Stimulated activated CD4-positive, alpha-beta T cell treated with anti-CD3 and anti-CD28 coated beads, Interleukin-1b, Interleukin-23, amount 100 ng/mL, for 1 hour (primary cell): ENCODE measurements around the gene LY6G6D.

ENCODE experiments used
- DNase-seq, 2 donors: peaks; one replicate each; pipeline ENCODE4 v3.0.0-alpha.2; 2020; ENCODE audit warnings: low read depth in 2 of 2

LY6G6D gene, protein sequence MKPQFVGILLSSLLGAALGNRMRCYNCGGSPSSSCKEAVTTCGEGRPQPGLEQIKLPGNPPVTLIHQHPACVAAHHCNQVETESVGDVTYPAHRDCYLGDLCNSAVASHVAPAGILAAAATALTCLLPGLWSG

DNA sequence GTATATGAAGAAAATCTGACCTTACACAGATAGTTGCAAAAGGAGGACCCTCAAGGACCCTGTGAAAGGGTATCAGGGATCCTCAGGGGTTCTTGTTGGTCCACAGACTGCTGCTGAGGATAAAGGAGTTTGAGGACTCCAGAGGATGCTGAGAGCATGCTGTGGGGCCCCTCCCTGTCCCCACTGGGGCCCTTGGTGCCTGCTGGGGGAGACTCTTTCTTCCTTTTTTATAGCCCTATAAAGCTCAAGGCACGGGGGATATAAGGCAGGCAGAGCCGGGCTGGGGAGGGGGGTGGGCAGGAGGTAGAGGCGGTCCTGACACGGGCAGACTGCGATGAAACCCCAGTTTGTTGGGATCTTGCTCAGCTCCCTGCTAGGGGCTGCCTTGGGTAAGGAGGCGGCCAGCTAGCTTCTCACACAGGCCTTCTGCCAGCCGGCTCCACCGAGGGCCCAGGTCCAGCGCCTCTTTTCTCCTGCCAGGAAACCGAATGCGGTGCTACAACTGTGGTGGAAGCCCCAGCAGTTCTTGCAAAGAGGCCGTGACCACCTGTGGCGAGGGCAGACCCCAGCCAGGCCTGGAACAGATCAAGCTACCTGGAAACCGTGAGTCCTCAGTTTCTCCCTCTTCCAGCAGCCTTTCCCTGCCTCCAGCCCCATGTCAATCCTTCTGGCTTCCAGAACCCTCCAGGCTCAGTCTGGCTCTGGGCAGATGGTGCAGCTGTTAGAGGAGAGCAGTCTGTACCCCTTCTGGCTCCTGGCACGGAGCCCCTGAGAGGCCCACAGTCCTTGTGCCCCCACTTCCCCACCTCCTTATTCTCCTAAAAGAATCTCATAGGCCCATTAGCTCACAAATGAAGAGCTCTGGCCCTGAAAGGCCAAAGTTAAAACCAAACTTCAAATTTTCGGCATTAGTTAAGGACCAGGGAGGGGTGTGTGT lies at the start of gene LY6G6D:
TSS of gene LY6G6D (plus strand) at position 327 of the 937 bp plus-strand sequence. CDS start at position 335, 8 bp downstream.
- DNase-seq, result no peak

DNA sequence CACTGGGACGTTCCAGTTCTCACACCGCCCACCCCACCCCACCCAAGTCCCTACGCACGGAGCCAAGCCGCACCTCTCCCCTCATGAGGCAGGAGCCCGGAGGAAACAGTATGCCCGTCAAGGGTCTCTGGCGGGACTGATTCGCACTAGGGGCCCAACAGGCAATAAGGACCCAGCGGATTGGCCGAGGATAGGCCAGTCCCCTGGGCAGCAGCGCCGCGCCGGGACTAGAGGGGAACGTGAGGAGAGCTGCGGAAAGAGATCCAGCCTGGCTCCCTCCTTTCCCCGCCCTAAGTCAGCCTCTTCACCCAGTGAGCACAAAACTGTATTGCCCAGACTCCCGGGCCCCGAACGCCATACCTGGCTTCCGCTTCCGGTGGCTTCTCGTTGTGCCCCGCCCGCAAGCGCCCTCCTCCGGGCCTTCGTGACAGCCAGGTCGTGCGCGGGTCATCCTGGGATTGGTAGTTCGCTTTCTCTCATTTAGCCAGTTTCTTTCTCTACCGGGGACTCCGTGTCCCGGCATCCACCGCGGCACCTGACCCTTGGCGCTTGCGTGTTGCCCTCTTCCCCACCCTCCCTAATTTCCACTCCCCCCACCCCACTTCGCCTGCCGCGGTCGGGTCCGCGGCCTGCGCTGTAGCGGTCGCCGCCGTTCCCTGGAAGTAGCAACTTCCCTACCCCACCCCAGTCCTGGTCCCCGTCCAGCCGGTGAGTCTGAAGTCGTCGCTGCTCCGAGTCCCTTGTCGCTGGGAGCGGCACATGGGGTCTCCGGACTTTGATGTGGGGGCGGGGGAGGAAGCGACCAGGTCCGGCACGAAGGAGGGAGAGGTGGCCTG lies 49.4 kb upstream of the LY6G6D start, which contains the start of gene CSNK2B:
TSS of gene CSNK2B (plus strand) at position 580 of the 836 bp plus-strand sequence. CDS start 752 bp downstream, outside the sequence.
- DNase-seq, result peak; percentile 91 to 96

DNA sequence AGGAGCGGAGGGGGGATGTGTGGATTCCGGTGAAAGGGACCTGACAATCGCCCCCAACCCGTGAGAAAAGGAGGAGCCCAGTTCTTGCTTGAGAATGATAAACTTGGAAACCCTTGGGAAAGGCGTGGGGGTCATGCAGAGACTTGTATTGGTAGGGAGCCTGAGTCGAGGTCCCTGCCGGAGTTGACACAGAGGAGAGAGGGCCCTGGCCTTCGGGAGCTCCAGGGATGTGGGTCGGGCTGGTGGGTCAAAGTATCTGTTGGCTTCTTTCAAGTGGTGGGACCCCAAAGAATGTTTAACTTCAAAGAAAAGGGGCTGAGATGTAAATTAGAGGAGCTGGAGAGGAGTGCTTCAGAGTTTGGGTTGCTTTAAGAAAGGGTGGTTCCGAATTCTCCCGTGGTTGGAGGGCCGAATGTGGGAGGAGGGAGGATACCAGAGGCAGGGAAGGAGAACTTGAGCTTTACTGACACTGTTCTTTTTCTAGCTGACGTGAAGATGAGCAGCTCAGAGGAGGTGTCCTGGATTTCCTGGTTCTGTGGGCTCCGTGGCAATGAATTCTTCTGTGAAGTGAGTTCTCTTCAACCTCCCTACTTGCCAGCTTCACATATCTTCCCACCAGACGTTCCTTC lies 48.7 kb upstream of the LY6G6D start:
- DNase-seq, result no peak

DNA sequence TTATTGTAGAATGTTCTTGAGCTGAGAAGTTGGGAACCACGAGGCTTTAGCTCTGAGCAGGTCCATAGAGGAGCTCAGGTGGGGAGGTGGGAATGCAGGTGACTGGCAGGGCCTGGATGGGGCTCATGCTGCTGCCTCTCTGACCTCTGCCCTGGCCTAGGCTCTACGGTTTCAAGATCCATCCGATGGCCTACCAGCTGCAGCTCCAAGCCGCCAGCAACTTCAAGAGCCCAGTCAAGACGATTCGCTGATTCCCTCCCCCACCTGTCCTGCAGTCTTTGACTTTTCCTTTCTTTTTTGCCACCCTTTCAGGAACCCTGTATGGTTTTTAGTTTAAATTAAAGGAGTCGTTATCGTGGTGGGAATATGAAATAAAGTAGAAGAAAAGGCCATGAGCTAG lies 45.5 kb upstream of the LY6G6D start, which contains the start of gene LY6G5B:
TSS of gene LY6G5B (plus strand) at position 301 of the 400 bp plus-strand sequence. CDS start 975 bp downstream, outside the sequence.
- no peak for DNase-seq

DNA sequence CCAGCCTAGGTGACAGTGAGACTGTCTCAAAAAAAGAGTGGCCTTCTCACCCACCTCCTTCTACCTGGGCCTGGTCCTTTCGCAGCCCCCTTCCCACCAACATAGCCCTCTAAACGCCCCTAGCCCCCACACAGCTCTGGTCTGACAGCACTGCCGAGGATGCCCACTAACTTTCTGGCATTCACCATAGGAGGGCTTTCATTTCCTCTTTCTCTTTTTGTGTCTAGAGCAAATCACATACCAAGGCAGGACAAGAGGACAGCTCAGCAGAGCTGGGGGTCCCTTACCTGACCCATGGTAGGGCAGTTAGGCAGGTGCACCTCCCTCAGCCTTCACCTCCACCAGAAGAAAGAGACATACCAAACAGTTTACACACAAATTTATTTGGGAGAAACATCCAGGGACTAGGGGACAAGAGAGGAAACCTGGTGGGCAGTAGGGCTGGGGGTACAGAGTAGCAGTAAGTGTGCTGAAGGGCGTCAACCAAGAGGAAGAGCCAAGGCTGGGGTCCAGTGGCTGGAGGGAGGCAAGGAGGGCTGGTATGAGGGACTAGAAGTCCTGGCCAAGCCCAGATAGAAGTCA lies 38.7 kb upstream of the LY6G6D start:
- no peak for DNase-seq

DNA sequence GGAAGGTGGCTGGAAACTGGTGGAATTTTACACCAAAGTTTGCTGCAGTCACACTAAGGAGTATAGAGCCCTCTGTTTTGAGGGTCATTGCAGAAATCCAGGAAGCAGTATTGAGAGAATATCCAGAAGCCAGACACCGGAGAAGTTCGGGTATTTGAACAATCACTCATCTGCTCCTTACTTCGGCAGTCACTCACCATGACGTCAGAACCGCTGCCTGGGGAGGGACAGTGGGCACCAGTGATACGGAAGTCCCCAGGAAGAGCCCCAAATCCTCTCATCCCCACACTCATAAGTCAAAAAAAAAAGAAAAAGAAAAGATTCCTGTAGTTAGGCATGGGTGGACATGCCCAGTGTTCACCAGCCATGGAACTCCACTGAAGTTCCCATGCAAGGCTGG lies 38.2 kb upstream of the LY6G6D start:
- DNase-seq, result no peak

DNA sequence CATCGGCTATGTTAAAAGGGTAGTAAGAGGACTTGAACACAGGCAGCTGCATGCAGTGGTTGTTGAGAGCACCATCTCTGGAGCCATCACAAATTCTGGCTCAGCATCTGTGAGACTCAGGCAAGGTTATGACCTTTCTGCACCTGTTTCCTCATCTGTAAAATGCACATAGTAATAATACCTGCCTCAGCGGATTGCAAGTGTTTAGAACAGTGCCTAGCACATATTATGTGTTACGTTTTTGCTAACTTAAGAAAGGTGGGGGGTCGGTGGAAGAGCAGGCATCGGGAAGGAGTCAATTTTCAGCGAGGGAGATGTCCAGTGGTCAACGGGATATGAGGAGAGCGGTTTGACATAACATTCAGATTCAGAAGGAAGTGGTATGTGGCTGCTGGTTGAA lies 37.2 kb upstream of the LY6G6D start:
- no peak for DNase-seq

DNA sequence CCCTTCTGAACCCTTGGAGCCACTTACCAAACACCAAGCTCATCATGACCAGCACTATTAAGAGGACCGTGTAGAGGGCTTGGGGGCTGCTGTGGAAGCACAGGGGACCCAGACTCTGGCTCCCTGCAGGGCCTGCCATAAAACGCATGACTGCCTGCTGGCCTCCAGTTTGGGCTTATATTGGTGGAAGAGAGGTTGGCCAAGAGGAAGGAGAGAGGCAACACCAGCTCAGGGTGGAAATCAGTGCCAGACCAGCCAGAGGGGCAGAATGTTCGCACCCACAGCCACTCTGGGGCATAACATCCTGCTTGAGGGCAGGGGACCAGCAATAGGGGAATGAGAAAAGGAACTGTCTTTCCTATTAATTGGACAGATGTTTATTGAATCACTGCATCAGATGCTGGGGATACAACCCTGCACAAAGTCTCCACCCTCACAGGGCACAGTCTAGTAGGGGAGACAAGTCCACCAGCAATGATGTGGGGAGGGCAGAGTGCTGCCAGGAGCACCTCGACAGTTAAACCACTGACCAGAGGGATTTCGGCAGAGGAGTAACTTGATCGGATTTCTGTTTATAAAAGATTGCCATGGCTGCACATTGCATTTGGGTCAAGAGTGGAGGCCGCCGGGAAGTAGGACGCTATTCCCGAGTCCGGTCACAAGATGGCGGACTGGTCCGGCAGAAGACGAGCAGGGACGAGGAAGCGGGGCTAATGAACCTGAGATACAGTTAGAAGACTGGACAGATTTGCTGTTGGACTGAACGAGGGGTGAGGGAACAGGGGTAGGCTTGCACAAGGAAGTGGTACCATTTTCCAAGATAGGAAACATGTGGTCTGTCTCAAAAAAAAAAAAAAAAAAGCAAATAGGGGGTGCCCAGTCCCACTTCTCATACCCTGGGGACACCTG lies 34.7 kb upstream of the LY6G6D start, which contains the start of gene LY6G5C:
TSS of gene LY6G5C (minus strand) at position 842 of the 909 bp plus-strand sequence. CDS start at position 148, 694 bp downstream.
- peak in 1 of 2 donors; percentile 35 for DNase-seq

DNA sequence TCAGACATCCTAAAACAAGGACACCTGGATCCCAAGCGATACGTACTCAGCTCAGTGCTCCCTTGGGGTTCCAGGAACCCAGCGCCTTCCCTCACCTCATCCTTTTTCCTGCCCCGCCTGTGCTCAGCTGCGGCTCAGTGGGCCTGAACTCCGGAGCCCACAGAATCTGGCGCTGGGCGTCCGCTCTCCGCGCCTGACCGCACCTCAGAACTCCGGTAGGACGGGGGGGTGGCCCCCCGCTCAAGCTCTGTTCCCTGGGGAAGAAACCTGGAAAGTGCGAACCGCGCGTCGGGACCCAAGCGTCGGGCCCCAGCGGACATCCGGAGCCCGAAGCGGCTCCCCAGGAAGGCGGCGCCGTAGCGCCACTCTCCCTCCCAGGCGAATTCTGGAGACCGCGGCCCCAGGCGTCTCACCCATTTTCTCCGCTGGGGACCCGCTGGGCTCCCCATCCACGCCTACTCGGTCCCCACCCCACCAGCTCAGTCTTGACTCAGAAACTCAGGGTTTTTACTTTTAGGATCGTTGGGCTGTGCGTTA lies 33.9 kb upstream of the LY6G6D start:
- DNase-seq, result no peak

DNA sequence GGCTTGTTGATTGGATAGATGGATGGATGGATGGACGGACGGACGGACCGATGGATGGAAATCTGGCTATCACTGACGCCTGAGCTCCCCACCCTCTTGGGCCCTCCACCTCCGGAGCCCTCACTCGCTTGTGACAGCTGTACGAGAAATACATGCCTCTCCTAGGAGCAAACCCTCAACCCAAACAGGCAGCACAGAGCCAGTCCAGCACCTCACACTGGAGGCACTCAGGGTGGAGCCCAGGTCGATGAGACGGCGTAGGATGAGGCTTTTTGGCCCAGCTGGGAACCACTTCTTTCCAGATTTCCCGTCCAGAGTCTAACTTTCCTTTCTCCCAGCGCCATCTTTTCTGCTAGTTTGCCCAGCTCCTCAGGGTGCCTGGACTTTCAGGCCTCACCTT lies 31.6 kb upstream of the LY6G6D start:
- no peak for DNase-seq

DNA sequence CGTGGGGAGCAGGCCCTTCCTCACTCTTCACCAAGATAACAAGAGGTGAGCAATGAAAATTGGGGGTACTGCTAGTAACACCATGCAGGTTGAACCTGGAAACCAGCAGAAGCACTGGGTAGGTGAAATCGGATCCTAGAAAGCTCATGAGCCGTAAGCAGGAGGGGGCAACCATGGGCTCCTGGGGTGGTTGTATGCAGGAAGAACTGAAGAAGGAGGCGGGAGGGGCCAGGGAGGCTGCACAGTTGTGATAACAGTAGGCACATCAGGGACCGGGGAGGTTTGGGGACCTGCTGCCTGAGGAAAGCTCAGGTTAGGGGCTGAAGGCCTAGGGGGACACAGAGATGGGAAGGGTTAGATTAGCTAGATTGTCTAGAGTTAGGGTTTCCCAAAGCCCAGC lies 28.7 kb upstream of the LY6G6D start:
- no peak for DNase-seq

DNA sequence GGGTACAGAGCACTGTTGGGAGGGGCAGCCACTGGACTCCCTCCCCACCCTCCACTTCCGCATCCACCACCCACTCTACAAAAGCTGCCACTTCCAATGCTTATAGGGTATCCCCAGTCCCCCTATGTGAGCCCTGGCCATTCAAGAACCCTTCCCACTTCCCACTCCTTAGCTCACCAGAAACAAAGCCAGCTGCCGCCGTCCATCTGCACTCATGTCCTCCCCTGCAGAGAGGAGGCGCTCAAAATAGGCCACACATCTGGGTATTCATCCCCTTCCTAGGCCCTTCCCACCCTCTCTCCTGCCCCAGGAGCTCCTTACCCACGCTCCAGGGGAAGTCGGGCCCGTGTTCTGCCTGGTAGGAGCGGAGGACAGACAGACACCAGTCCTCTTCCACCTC lies 27.8 kb upstream of the LY6G6D start:
- no peak for DNase-seq

DNA sequence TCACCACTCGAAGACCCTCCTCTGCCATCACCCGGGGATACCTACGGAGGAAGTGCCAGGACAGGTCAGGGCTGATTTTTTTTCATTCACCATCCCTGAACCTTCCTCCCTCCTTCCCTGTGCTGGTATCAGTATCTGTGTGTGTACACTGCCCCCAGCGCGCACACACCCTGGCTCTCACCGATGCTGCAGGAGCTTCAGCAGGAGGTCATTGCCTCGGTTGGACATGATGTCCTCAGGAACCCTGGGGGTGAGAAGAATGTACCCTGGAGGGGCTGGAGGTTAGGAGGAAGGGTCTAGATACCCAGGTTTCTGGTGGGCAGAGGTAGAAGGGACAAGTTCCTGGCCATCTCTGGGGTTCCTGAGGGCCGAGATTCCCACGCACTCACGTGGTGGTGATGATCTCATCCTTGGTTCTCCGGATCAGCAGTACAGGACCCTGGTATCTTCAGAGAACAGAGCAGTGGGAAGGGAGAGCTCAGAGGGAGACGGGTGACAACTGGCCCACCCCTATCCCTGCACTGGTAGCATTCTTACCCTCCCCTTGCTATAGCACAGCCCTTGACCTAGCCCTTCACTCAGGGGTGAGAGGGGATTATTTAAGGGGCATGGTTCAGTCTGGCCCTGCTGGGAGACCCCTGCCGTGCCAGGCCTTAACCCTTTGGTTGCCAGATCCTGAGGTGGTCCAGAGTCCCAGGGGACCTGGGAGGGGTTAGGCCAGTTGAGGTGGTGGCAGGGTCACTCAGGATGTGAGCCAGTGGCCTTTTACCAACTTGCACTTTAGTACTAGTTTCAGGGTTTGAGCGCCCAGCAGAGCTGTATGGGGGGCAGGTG lies 27.1 kb upstream of the LY6G6D start:
- no peak for DNase-seq

DNA sequence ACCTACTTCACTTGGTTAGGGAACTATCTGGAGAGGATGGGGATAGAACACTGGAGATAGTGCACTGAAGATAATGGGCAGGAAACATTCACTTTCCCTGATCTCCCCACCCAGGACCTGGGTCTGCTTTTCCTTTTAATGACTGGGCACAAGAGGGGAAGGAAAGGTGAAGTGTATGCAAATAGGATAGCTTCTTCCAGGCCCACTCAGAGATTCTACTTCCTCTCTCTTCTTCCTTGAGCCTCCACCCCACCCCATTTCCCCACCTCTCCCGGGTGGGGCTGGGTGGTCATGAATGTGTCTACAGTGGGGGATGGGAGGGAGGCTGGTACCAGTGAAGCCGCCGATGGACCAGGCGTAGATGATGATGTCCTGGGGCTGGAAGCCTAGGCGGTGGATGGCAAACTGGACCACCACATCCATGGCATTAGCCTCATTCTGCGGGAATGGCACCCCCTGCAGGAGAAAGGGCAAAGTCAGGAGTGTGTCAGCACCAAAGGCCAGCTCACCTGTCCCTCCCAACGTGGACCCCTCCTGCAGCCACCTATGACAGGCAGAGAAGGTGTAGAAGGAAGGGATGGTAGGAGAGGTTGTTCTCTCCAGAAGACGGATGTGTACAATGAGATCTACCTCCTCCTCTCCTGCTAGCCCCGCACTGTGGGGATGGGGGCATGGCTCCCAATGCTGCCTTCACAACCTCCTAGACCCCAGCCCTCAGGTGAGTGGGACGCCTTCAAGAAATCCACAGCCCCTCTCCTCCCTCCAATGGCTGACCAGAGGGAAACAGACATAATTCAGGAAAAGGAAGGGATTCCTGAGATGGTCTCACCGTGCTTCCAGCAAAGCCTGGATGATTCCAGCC lies 25.7 kb upstream of the LY6G6D start:
- DNase-seq, result no peak

DNA sequence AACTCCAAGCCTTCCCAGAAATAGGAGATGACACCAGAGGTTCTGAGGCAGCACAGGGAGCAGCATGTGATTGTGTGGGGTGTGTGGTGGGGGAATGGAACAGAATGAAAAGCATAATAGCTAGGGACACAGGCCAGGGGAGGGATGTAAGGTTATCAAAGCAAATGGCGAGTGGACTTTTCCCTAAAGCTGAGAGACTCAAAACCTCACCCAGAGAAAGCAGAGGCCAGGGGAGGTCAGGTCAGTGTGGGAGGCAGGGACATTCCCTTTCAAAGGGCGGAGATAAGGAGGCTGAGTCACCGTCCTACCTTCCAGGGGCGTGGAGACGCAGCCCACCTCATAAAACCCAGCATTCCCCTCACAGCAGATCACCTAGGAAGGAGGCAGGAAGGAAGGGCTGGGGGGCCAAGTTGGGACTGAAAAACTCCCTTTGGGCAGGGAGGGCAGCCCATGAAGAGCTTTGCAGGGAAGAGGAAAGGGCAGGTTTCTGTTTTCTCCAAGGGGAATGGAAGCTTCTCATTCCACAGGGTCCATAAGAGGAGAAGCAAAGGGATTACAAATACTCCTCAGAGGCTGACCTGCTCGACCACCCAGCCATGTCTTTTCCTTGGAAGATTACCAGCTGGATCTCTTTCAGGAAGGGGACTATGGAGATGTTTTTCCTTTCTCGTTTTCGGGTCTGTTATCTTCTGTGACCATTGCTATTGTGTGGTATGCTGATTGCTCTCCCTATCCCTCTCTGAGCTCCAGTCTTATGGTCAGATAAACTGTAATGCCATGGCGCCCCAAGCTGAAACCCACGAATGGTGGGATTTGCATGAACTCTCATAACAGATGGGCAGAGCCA lies 24.7 kb upstream of the LY6G6D start:
- DNase-seq, result no peak

DNA sequence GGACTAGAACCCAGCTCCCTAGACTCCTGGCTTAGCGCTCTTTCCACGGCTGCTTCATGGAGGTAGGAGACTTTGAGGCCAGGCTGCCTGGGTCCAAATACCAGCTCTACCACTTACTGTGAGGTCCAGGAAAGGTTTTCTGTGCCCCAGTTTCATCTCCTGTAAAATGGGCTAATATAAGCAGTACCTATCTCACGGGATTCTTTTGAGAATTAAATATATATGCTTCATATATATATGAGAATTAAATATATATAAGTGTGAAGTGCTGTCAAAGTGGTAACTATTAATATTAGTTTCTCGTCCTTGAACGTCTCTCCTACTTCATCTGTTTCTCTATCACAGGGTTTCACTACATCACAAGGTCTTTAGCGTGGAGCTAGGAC lies 24.1 kb upstream of the LY6G6D start:
- no peak for DNase-seq

DNA sequence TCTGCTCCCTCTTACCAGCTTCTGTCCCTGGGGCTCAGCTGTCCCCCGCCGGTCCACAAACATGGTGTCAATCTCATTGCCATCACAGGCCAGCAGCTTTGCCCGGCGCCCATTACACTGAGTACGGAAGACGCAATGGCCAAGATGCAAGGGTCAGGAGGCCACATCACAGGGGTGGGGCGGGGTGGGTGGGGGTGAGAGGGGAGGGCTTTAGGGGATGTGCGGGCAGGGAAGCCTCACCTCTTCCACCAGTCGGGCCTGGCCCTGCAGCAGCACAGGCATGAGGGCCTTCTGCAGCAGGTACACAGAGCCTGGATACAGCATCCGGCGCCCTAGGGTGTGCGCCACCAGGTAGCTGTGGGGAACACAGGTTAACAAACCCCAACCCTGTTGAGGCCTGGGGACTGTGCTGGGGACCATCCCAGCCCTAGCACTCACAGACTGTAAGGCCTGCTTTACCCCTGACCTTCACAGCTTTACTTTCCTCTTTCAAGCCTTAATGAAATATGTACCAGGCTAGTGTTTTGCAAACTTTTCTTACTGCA lies 23.5 kb upstream of the LY6G6D start:
- DNase-seq, result no peak
